Esophagus (tissue), 2 donors: ENCODE measurements around the gene THSD7B. TPM values are rescaled to one million over a fixed set of nuclear protein-coding genes. Genes with fewer than 3 reads are reported as not detected.

Source experiments
- H3K27ac ChIP-seq, 2 donors: one replicate each; pipeline ENCODE4 v1.5.1; 2013; ENCODE audit warnings: low read depth in 2 of 2, mild to moderate bottlenecking in 2 of 2, inconsistent platforms in 1 of 2, low read length in 1 of 2, moderate library complexity in 1 of 2
- H3K27me3 ChIP-seq, 2 donors: one replicate each; pipeline ENCODE4 v1.6.1; 2013; ENCODE audit warnings: low read length in 2 of 2, control low read depth in 1 of 2, mild to moderate bottlenecking in 1 of 2; ENCODE audit not compliant: insufficient read depth in 2 of 2, control insufficient read depth in 1 of 2
- H3K36me3 ChIP-seq, 2 donors: one replicate each; pipeline ENCODE4 v1.6.1; 2013; ENCODE audit warnings: low read length in 1 of 2; ENCODE audit not compliant: control insufficient read depth in 2 of 2, insufficient read depth in 2 of 2
- H3K4me1 ChIP-seq, 2 donors: one replicate each; pipeline ENCODE4 v1.6.1; 2013; ENCODE audit warnings: low read length in 1 of 2; ENCODE audit not compliant: control insufficient read depth in 2 of 2, insufficient read depth in 2 of 2
- H3K4me3 ChIP-seq, 2 donors: one replicate each; pipeline ENCODE4 v1.5.1; 2013; ENCODE audit warnings: low read length in 2 of 2, mild to moderate bottlenecking in 2 of 2, low read depth in 1 of 2, moderate library complexity in 1 of 2
- H3K9me3 ChIP-seq, 2 donors: one replicate each; pipeline ENCODE4 v1.6.1; 2013; ENCODE audit warnings: mild to moderate bottlenecking in 2 of 2, low read depth in 1 of 2, low read length in 1 of 2, moderate library complexity in 1 of 2; ENCODE audit not compliant: control insufficient read depth in 2 of 2, insufficient read depth in 1 of 2
- WGBS, 2 donors: extraction: QIAGEN DNeasy Blood & Tissue Kit; methylation state at CpG; one replicate each; pipeline ENCODE4 v1.1.7; 2013; 5-methylcytosine and 5-hydroxymethylcytosine counted together
- polyA plus RNA-seq, 2 donors: library from polyadenylated mRNA; stranded (reverse); fragments of 200-250 nt; gene quantifications; one replicate each; pipeline ENCODE4 v1.2.3, GENCODE V29; 2013
- donor health status: healthy with polysubstance abuse.
- donor health status: Bipolar disorder and iron deficiency.

The THSD7B gene
- polyA plus RNA-seq, 2 donors = 0.22 to 0.32 TPM

- Histone ChIP-seq H3K4me1 (no peaks in the 10 kb centered on the region), H3K27me3 (no peaks in the 10 kb centered on the region), H3K36me3 (no peaks in the 10 kb centered on the region), H3K9me3 (peaks cover 0 to 2% of the 10 kb centered on the region in 2 donors), H3K4me3 (no peak overlapping the region), H3K27ac (no peak overlapping the region)
- WGBS, 2 donors = 54 to 56% methylated on average over 13 of the region's 13 CpGs
These were observed 425.3 kb downstream of the THSD7B start for GRCh38 chr2:137190411-137191195.

GRCh38 chr2:137192366-137193310, 427.3 kb downstream of the THSD7B start:
- Histone ChIP-seq H3K4me3 (no peak overlapping the region), H3K27ac (no peak overlapping the region), H3K36me3 (no peaks in the 10 kb centered on the region), H3K9me3 (peaks cover 0 to 2% of the 10 kb centered on the region in 2 donors), H3K4me1 (no peaks in the 10 kb centered on the region), H3K27me3 (no peaks in the 10 kb centered on the region)
- 73 to 75% methylated on average over 6 of the region's 6 CpGs for WGBS, 2 donors

- peaks cover 0 to 2% of the 10 kb centered on the region in 2 donors for H3K9me3 ChIP-seq
- H3K4me3 ChIP-seq = no peak overlapping the region
- H3K4me1 ChIP-seq = no peaks in the 10 kb centered on the region
- WGBS, 2 donors = 75 to 89% methylated on average over 3 of the region's 3 CpGs
- H3K36me3 ChIP-seq = no peaks in the 10 kb centered on the region
- H3K27me3 ChIP-seq = no peaks in the 10 kb centered on the region
- no peak overlapping the region for H3K27ac ChIP-seq
These were observed 428.1 kb downstream of the THSD7B start for GRCh38 chr2:137193401-137193800.

- Histone ChIP-seq H3K27ac (no peak overlapping the region), H3K36me3 (no peaks in the 10 kb centered on the region), H3K9me3 (peaks cover 0 to 2% of the 10 kb centered on the region in 2 donors), H3K4me3 (no peak overlapping the region), H3K4me1 (no peaks in the 10 kb centered on the region), H3K27me3 (no peaks in the 10 kb centered on the region)
- 46 to 63% methylated on average over 1 of the region's 1 CpG for WGBS, 2 donors
These were observed 428.8 kb downstream of the THSD7B start for GRCh38 chr2:137194111-137194510.

- no peak overlapping the region for H3K27ac ChIP-seq
- no peaks in the 10 kb centered on the region for H3K4me1 ChIP-seq
- WGBS, 2 donors = 65 to 75% methylated on average over 1 of the region's 1 CpG
- H3K4me3 ChIP-seq = no peak overlapping the region
- no peaks in the 10 kb centered on the region for H3K27me3 ChIP-seq
- H3K36me3 ChIP-seq = no peaks in the 10 kb centered on the region
- no peaks in the 10 kb centered on the region for H3K9me3 ChIP-seq
These were observed 434.4 kb downstream of the THSD7B start for GRCh38 chr2:137199751-137200150.

- H3K27ac ChIP-seq = no peak overlapping the region
- no peaks in the 10 kb centered on the region for H3K4me1 ChIP-seq
- H3K36me3 ChIP-seq = no peaks in the 10 kb centered on the region
- 34 to 44% methylated on average over 4 of the region's 4 CpGs for WGBS, 2 donors
- no peak overlapping the region for H3K4me3 ChIP-seq
- no peaks in the 10 kb centered on the region for H3K27me3 ChIP-seq
- no peaks in the 10 kb centered on the region for H3K9me3 ChIP-seq
These were observed 437.0 kb downstream of the THSD7B start for GRCh38 chr2:137202318-137202717.

- H3K27me3 ChIP-seq = no peaks in the 10 kb centered on the region
- 71 to 81% methylated on average over 3 of the region's 3 CpGs for WGBS, 2 donors
- no peaks in the 10 kb centered on the region for H3K9me3 ChIP-seq
- H3K27ac ChIP-seq = no peak overlapping the region
- no peak overlapping the region for H3K4me3 ChIP-seq
- H3K36me3 ChIP-seq = no peaks in the 10 kb centered on the region
- no peaks in the 10 kb centered on the region for H3K4me1 ChIP-seq
These were observed 440.0 kb downstream of the THSD7B start for GRCh38 chr2:137205324-137205723.

- H3K4me3 ChIP-seq = no peak overlapping the region
- no peak overlapping the region for H3K27ac ChIP-seq
- H3K27me3 ChIP-seq = no peaks in the 10 kb centered on the region
- H3K36me3 ChIP-seq = no peaks in the 10 kb centered on the region
- no peaks in the 10 kb centered on the region for H3K9me3 ChIP-seq
- 67 to 71% methylated on average over 3 of the region's 3 CpGs for WGBS, 2 donors
- no peaks in the 10 kb centered on the region for H3K4me1 ChIP-seq
These were observed 440.7 kb downstream of the THSD7B start for GRCh38 chr2:137206069-137206468.

- no peaks in the 10 kb centered on the region for H3K9me3 ChIP-seq
- H3K36me3 ChIP-seq = no peaks in the 10 kb centered on the region
- WGBS, 2 donors = 57 to 75% methylated on average over 1 of the region's 1 CpG
- no peaks in the 10 kb centered on the region for H3K27me3 ChIP-seq
- H3K4me3 ChIP-seq = no peak overlapping the region
- no peaks in the 10 kb centered on the region for H3K4me1 ChIP-seq
- no peak overlapping the region for H3K27ac ChIP-seq
These were observed 441.7 kb downstream of the THSD7B start for GRCh38 chr2:137207030-137207429.
